ENCODE data around the gene GLMP. TPM values are rescaled to one million over a fixed set of nuclear protein-coding genes. Genes with fewer than 3 reads are reported as not detected.
A peak's percentile ranks its signal among the peaks of the same experiment; 100 is the strongest.

GLMP gene
- total and polyA plus RNA-seq, 2 of the 13 experiments (the other 11 are each of a cell fraction or from before 2014, with no cell fraction given) = 44.6 to 75.8 TPM

GRCh38 chr1:156282479-156283222, 12.8 kb downstream of the GLMP start, which contains the start of gene SMG5 (continued):
- TF ChIP-seq SNAPC4 (CRISPR knock-in tag; IDR thresholded peaks at IDR 0.05) (no peak), MTA1 (CRISPR knock-in tag; IDR thresholded peaks at IDR 0.05; ENCODE audit: borderline replicate concordance) (peak; percentile 74; the same call in 1 of the 2 replicates), ZNF660 (CRISPR knock-in tag; IDR thresholded peaks at IDR 0.05; ENCODE audit: borderline replicate concordance, low read depth) (no peak), BRCA1 (CRISPR knock-in tag; IDR thresholded peaks at IDR 0.05) (no peak), ZNF12 (CRISPR knock-in tag; IDR thresholded peaks at IDR 0.05) (peak; percentile 52; the same call in 1 of the 2 replicates), GMEB2 (CRISPR knock-in tag; IDR thresholded peaks at IDR 0.05; ENCODE audit: low read depth) (peak; percentile 48; the same call in 1 of the 2 replicates), ZNF512 (CRISPR knock-in tag; IDR thresholded peaks at IDR 0.05) (no peak), JUNB (CRISPR knock-in tag; IDR thresholded peaks at IDR 0.05; ENCODE audit: borderline replicate concordance) (no peak), HIVEP1 (CRISPR knock-in tag; IDR thresholded peaks at IDR 0.05) (peak; percentile 48; the same call in 1 of the 2 replicates), EHMT2 (IDR thresholded peaks at IDR 0.05; ENCODE audit: borderline replicate concordance, low read depth, low read length) (no peak), NR0B2 (CRISPR knock-in tag; IDR thresholded peaks at IDR 0.05) (no peak), MNT (IDR thresholded peaks at IDR 0.05) (0 out of 2 replicates have a peak, but pooled peaks have one; percentile 27), SNAPC2 (CRISPR knock-in tag; IDR thresholded peaks at IDR 0.05) (no peak), CEBPZ (IDR thresholded peaks at IDR 0.05; ENCODE audit: low read length) (no peak)
